SIG-M5 treated with dmso at 0.1 percent for 504 hours (cell line): ENCODE data around the gene TJP3.
"Not testable (repeated sequence)": the region's sequence is repeated elsewhere in the genome, so short reads cannot be mapped to it uniquely, and the experiment has no call there.

Experiments
- DNase-seq: peaks from one replicate; lab custom pipeline; 2025; ENCODE audit not compliant: unreplicated experiment; lab: John Stamatoyannopoulos, UW

TJP3 gene

GRCh38 chr19:3765757-3766156, 57.6 kb downstream of the TJP3 start:
- not testable (repeated sequence) for DNase-seq

- DNase-seq, result no peak
These were observed 58.3 kb downstream of the TJP3 start for GRCh38 chr19:3766520-3766919.

GRCh38 chr19:3767050-3767449, 58.9 kb downstream of the TJP3 start:
- no peak for DNase-seq

GRCh38 chr19:3768015-3768747, 60.0 kb downstream of the TJP3 start:
- DNase-seq, result no peak

- DNase-seq, result no peak
These were observed 60.5 kb downstream of the TJP3 start for GRCh38 chr19:3768748-3769099.

- DNase-seq, result no peak
These were observed 61.3 kb downstream of the TJP3 start for GRCh38 chr19:3769494-3769893.

GRCh38 chr19:3770136-3770999, 62.2 kb downstream of the TJP3 start:
- no peak for DNase-seq

GRCh38 chr19:3771000-3771905, 63.1 kb downstream of the TJP3 start:
- no peak for DNase-seq

- DNase-seq, result no peak
These were observed 63.8 kb downstream of the TJP3 start, which contains the start of gene RAX2 for GRCh38 chr19:3771906-3772455. RAX2 (minus strand) TSS chr19:3772228; CDS start chr19:3771742, 486 bp downstream.

GRCh38 chr19:3773814-3774515, 65.8 kb downstream of the TJP3 start:
- DNase-seq, result no peak

- DNase-seq, result no peak
These were observed 66.6 kb downstream of the TJP3 start for GRCh38 chr19:3774621-3775373.

GRCh38 chr19:3775374-3775711, 67.2 kb downstream of the TJP3 start:
- DNase-seq, result no peak

- no peak for DNase-seq
These were observed 67.6 kb downstream of the TJP3 start for GRCh38 chr19:3775831-3776230.

GRCh38 chr19:3776479-3777040, 68.4 kb downstream of the TJP3 start:
- no peak for DNase-seq

- DNase-seq, result no peak
These were observed 70.1 kb downstream of the TJP3 start for GRCh38 chr19:3778104-3778867.

GRCh38 chr19:3778899-3779723, 70.9 kb downstream of the TJP3 start:
- DNase-seq, result no peak

GRCh38 chr19:3780786-3781304, 72.7 kb downstream of the TJP3 start:
- DNase-seq, result peak; percentile 7

GRCh38 chr19:3781603-3782002, 73.4 kb downstream of the TJP3 start:
- no peak for DNase-seq
